ENCODE data around the gene S100A16.
A peak's percentile ranks its signal among the peaks of the same experiment; 100 is the strongest.

The S100A16 gene

GRCh38 chr1:153635872-153636271 is 22.9 kb upstream of the S100A16 start:
- DNase-seq: no peak

GRCh38 chr1:153633754-153634665 is 21.1 kb upstream of the S100A16 start, which contains the start of gene CHTOP:
CHTOP (plus strand) TSS chr1:153634066; CDS start chr1:153636589, 2,523 bp downstream.
- DNase-seq: peak; percentile 99

GRCh38 chr1:153633161-153633753 is 20.3 kb upstream of the S100A16 start:
- peak; percentile 71 for DNase-seq

GRCh38 chr1:153631047-153632022 is 18.4 kb upstream of the S100A16 start:
- no peak for DNase-seq

- no peak for DNase-seq
These were observed 17.4 kb upstream of the S100A16 start for GRCh38 chr1:153630384-153630783.

GRCh38 chr1:153629971-153630370 is 17.0 kb upstream of the S100A16 start:
- no peak for DNase-seq

- DNase-seq: no peak
These were observed 16.4 kb upstream of the S100A16 start for GRCh38 chr1:153629343-153629665.

GRCh38 chr1:153628638-153629342 is 15.9 kb upstream of the S100A16 start:
- no peak for DNase-seq

- DNase-seq: no peak
These were observed 15.0 kb upstream of the S100A16 start, which contains the start of gene S100A1 for GRCh38 chr1:153627715-153628626. S100A1 (plus strand) TSS chr1:153628434; CDS start chr1:153630522, 2,088 bp downstream.

GRCh38 chr1:153626904-153627714 is 14.2 kb upstream of the S100A16 start, which contains the start of gene S100A13:
S100A13 (minus strand) TSS chr1:153627505; CDS start chr1:153626472, 1,033 bp downstream.
- peak; percentile 94 for DNase-seq

- DNase-seq: no peak
These were observed 13.6 kb upstream of the S100A16 start for GRCh38 chr1:153626477-153626903.

GRCh38 chr1:153624965-153625611 is 12.2 kb upstream of the S100A16 start:
- DNase-seq: no peak

- DNase-seq: no peak
These were observed 10.2 kb upstream of the S100A16 start for GRCh38 chr1:153623101-153623500.

GRCh38 chr1:153619171-153619570 is 6.2 kb upstream of the S100A16 start:
- no peak for DNase-seq

GRCh38 chr1:153617663-153618062 is 4.7 kb upstream of the S100A16 start:
- no peak for DNase-seq

- DNase-seq: no peak
These were observed 4.0 kb upstream of the S100A16 start for GRCh38 chr1:153616917-153617311.

- DNase-seq: no peak
These were observed 3.4 kb upstream of the S100A16 start, which contains the start of gene S100A14 for GRCh38 chr1:153616144-153616916. S100A14 (minus strand) TSS chr1:153616325; CDS start chr1:153615858, 467 bp downstream.

GRCh38 chr1:153615406-153615805 is 2.5 kb upstream of the S100A16 start:
- no peak for DNase-seq

GRCh38 chr1:153614906-153615305 is 2.0 kb upstream of the S100A16 start:
- DNase-seq: no peak
